GM19351 (cell line): Measurements from ENCODE around the gene ERH.

ENCODE experiments used
- ATAC-seq: cut with Tn5 transposase; IDR thresholded peaks from one replicate; pipeline ENCODE4 v1.9.1; 2021; ENCODE audit warnings: mild to moderate bottlenecking, moderate library complexity; ENCODE audit not compliant: unreplicated experiment

ERH gene

GRCh38 chr14:69331206-69331605, 66.9 kb downstream of the ERH start:
- no peak for ATAC-seq
